ENCODE results near the gene BRPF1. TPM values are rescaled to one million over a fixed set of nuclear protein-coding genes. Genes with fewer than 3 reads are reported as not detected.

The BRPF1 gene
- total and polyA plus RNA-seq, 2 donors (not counting 1 experiment from before 2014, with no cell fraction given) = 4.1 to 12.2 TPM

GRCh38 chr3:9710174-9710739 lies 21.3 kb upstream of the BRPF1 start:
- Histone ChIP-seq H3K27ac (ENCODE audit: insufficient read depth, low read length) (no peak overlapping the region), H3K4me2 (ENCODE audit: extremely low read depth, insufficient read depth, low read length) (no peak overlapping the region), H3K4me3 (replicated peaks in 1 of 4; ENCODE audit: control extremely low read depth in 1 of 4, insufficient read depth in 1 of 4, low read depth in 3 of 4, low read length in 4 of 4) (no peak overlapping the region), H3K4me1 (ENCODE audit: control insufficient read depth, extremely low read depth, insufficient read depth, low read length) (no peaks in the 10 kb centered on the region), H3K36me3 (ENCODE audit: control insufficient read depth, insufficient read depth, low read length) (no peaks in the 10 kb centered on the region), H3K27me3 (ENCODE audit: control insufficient read depth, insufficient read depth, low read length) (peaks cover 14% of the 10 kb centered on the region), H3K79me2 (ENCODE audit: control insufficient read depth, insufficient read depth, low read length) (no peaks in the 10 kb centered on the region), H3K9me3 (ENCODE audit: control insufficient read depth, insufficient read depth, low read depth, low read length) (no peaks in the 10 kb centered on the region), H4K20me1 (ENCODE audit: control insufficient read depth, extremely low read depth, insufficient read depth, low read length) (no peaks in the 10 kb centered on the region), H2AFZ (ENCODE audit: low read length) (no peak overlapping the region), H3K9ac (ENCODE audit: insufficient read depth, low read length) (no peak overlapping the region)
- TF ChIP-seq, protein P1, sequence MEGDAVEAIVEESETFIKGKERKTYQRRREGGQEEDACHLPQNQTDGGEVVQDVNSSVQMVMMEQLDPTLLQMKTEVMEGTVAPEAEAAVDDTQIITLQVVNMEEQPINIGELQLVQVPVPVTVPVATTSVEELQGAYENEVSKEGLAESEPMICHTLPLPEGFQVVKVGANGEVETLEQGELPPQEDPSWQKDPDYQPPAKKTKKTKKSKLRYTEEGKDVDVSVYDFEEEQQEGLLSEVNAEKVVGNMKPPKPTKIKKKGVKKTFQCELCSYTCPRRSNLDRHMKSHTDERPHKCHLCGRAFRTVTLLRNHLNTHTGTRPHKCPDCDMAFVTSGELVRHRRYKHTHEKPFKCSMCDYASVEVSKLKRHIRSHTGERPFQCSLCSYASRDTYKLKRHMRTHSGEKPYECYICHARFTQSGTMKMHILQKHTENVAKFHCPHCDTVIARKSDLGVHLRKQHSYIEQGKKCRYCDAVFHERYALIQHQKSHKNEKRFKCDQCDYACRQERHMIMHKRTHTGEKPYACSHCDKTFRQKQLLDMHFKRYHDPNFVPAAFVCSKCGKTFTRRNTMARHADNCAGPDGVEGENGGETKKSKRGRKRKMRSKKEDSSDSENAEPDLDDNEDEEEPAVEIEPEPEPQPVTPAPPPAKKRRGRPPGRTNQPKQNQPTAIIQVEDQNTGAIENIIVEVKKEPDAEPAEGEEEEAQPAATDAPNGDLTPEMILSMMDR (conservative IDR thresholded peaks at IDR 0.05 in 1 of 2, IDR thresholded peaks at IDR 0.05 in 1 of 2; ENCODE audit: low read depth in 1 of 2, low read length in 2 of 2) = no peak
- DNase-seq (ENCODE audit: low read depth in 2 of 2) = no peak

GRCh38 chr3:9712415-9712814 lies 19.1 kb upstream of the BRPF1 start:
- no peaks in the 10 kb centered on the region for H3K9me3 ChIP-seq (ENCODE audit: control insufficient read depth, insufficient read depth, low read depth, low read length)
- H3K4me3 ChIP-seq (replicated peaks in 1 of 4; ENCODE audit: control extremely low read depth in 1 of 4, insufficient read depth in 1 of 4, low read depth in 3 of 4, low read length in 4 of 4) = no peak overlapping the region
- no peak for DNase-seq (ENCODE audit: low read depth in 2 of 2)
- no peak overlapping the region for H3K4me2 ChIP-seq (ENCODE audit: extremely low read depth, insufficient read depth, low read length)
- H3K79me2 ChIP-seq (ENCODE audit: control insufficient read depth, insufficient read depth, low read length) = no peaks in the 10 kb centered on the region
- TF ChIP-seq, protein P1 (conservative IDR thresholded peaks at IDR 0.05 in 1 of 2, IDR thresholded peaks at IDR 0.05 in 1 of 2; ENCODE audit: low read depth in 1 of 2, low read length in 2 of 2) = no peak
- no peak for TF ChIP-seq EZH2 (IDR thresholded peaks at IDR 0.05; ENCODE audit: low read length, missing control alignments)
- H3K4me1 ChIP-seq (ENCODE audit: control insufficient read depth, extremely low read depth, insufficient read depth, low read length) = peaks cover 2% of the 10 kb centered on the region
- no peak overlapping the region for H3K9ac ChIP-seq (ENCODE audit: insufficient read depth, low read length)
- H3K36me3 ChIP-seq (ENCODE audit: control insufficient read depth, insufficient read depth, low read length) = no peaks in the 10 kb centered on the region
- no peaks in the 10 kb centered on the region for H4K20me1 ChIP-seq (ENCODE audit: control insufficient read depth, extremely low read depth, insufficient read depth, low read length)
- H3K27me3 ChIP-seq (ENCODE audit: control insufficient read depth, insufficient read depth, low read length) = peaks cover 5% of the 10 kb centered on the region
- H2AFZ ChIP-seq (ENCODE audit: low read length) = no peak overlapping the region
- H3K27ac ChIP-seq (ENCODE audit: insufficient read depth, low read length) = no peak overlapping the region

DNA sequence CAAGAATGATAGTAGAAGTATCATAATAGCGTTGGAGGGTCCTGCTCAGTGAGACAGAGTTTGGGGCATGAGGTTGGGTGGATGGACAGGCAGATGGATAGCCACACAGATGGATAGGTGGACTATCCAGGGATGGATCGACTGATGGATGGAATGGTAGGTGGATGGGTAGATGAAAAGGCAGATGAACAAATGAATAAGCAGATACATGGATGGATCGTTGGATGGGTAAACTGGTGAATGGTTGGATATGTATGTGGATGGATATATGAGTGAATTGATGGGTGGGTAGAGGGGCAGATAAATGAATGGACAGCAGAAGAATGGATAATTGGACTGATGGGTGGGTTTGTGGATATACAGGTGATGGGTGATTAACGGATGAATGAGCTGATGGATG lies 18.4 kb upstream of the BRPF1 start:
- H3K36me3 ChIP-seq (ENCODE audit: control insufficient read depth, insufficient read depth, low read length) = no peaks in the 10 kb centered on the region
- H3K27me3 ChIP-seq (ENCODE audit: control insufficient read depth, insufficient read depth, low read length) = peaks cover 5% of the 10 kb centered on the region
- H3K4me2 ChIP-seq (ENCODE audit: extremely low read depth, insufficient read depth, low read length) = no peak overlapping the region
- no peak for DNase-seq (ENCODE audit: low read depth in 2 of 2)
- H3K9me3 ChIP-seq (ENCODE audit: control insufficient read depth, insufficient read depth, low read depth, low read length) = no peaks in the 10 kb centered on the region
- no peak overlapping the region for H3K9ac ChIP-seq (ENCODE audit: insufficient read depth, low read length)
- peaks cover 2% of the 10 kb centered on the region for H3K4me1 ChIP-seq (ENCODE audit: control insufficient read depth, extremely low read depth, insufficient read depth, low read length)
- H2AFZ ChIP-seq (ENCODE audit: low read length) = no peak overlapping the region
- TF ChIP-seq, protein P1 (conservative IDR thresholded peaks at IDR 0.05 in 1 of 2, IDR thresholded peaks at IDR 0.05 in 1 of 2; ENCODE audit: low read depth in 1 of 2, low read length in 2 of 2) = no peak
- TF ChIP-seq EZH2 (IDR thresholded peaks at IDR 0.05; ENCODE audit: low read length, missing control alignments) = no peak
- no peak overlapping the region for H3K27ac ChIP-seq (ENCODE audit: insufficient read depth, low read length)
- H3K4me3 ChIP-seq (replicated peaks in 1 of 4; ENCODE audit: control extremely low read depth in 1 of 4, insufficient read depth in 1 of 4, low read depth in 3 of 4, low read length in 4 of 4) = no peak overlapping the region
- no peaks in the 10 kb centered on the region for H4K20me1 ChIP-seq (ENCODE audit: control insufficient read depth, extremely low read depth, insufficient read depth, low read length)
- no peaks in the 10 kb centered on the region for H3K79me2 ChIP-seq (ENCODE audit: control insufficient read depth, insufficient read depth, low read length)
